Upper lobe of left lung (tissue), 6 donors: ENCODE results near the gene FBXL3. TPM values are rescaled to one million over a fixed set of nuclear protein-coding genes. Genes with fewer than 3 reads are reported as not detected.
A peak's percentile ranks its signal among the peaks of the same experiment; 100 is the strongest.

Experiments used
- ATAC-seq, 2 donors: fragments of 200-7000 bp; cut with Tn5 transposase; one replicate each; pipeline ENCODE4 v1.9.1; 2022; ENCODE audit warnings: mild to moderate bottlenecking in 2 of 2, moderate library complexity in 2 of 2; ENCODE audit not compliant: low FRiP score in 2 of 2
- DNase-seq, 2 donors: peaks; one replicate each; pipeline ENCODE4 v3.0.0-alpha.2; 2019 to 2020
- H3K27ac ChIP-seq, 4 donors: fragments of 200-600 bp; sonication (generic); one replicate each; pipeline ENCODE4 v1.5.1; 2016 to 2019
- H3K27me3 ChIP-seq, 4 donors: fragments of 200-600 bp; sonication (generic); one replicate each; pipeline ENCODE4 v1.5.1; 2017 to 2019
- H3K36me3 ChIP-seq, 4 donors: fragments of 200-600 bp; sonication (generic); one replicate each; pipeline ENCODE4 v1.5.1; 2016 to 2019
- H3K4me1 ChIP-seq, 4 donors: fragments of 200-600 bp; sonication (generic); one replicate each; pipeline ENCODE4 v1.5.1; 2018 to 2019
- H3K4me3 ChIP-seq, 4 donors: fragments of 200-600 bp; sonication (generic); one replicate each; pipeline ENCODE4 v1.5.1; 2017 to 2019; ENCODE audit warnings: mild to moderate bottlenecking in 2 of 4, moderate library complexity in 1 of 4
- H3K9me3 ChIP-seq, 4 donors: fragments of 200-600 bp; sonication (generic); one replicate each; pipeline ENCODE4 v1.5.1; 2018 to 2019
- EP300 ChIP-seq, 4 donors: sonication (generic); formaldehyde crosslinking; IDR thresholded peaks; one replicate each; pipeline ENCODE4 v1.5.1; 2017; ENCODE audit warnings: antibody characterized with exemption in 4 of 4, control low read depth in 2 of 4
- POLR2A ChIP-seq, 4 donors: fragments of 450-650 bp; IDR thresholded peaks; one replicate each; pipeline ENCODE4 v1.5.1; 2016 to 2017; ENCODE audit warnings: antibody characterized with exemption in 4 of 4, mild to moderate bottlenecking in 2 of 4
- POLR2AphosphoS5 ChIP-seq, 2 donors: sonication (generic); formaldehyde crosslinking; IDR thresholded peaks; one replicate each; pipeline ENCODE4 v1.5.1; 2017; ENCODE audit warnings: antibody characterized with exemption in 2 of 2
- WGBS, 2 donors: methylation state at CpG; one replicate each; pipeline ENCODE4 v1.1.5; 2017 to 2018; 5-methylcytosine and 5-hydroxymethylcytosine counted together
- total RNA-seq, 6 donors: library from RNA; depleted of rRNA in 4 of 6; stranded (reverse); fragments of >200 nt in 4 of 6; gene quantifications; one replicate each; pipeline versions ENCODE4 v1.1.0 to v1.2.1, GENCODE V29; 2016 to 2021
- TF ChIP-seq, protein P1 (sequence below), 6 experiments: fragments of 450-650 bp in 4 of 6; fragments of 200-600 bp in 2 of 6; sonication (generic) in 2 of 6; IDR thresholded peaks; one replicate each; pipeline ENCODE4 v1.5.1; 2016 to 2019; ENCODE audit warnings: antibody characterized with exemption in 6 of 6
- donor health status: DM: no; HTN: no; CAD: no; lungs with moderate emphysema.
- donor health status: DM: no; HTN: yes; CAD: no; lungs with severe emphysema.

The FBXL3 gene
- total RNA-seq, 6 donors from 2014 or later: 37.7 to 94.9 (median 53.8) TPM

GRCh38 chr13:76980075-76980718 is 46.8 kb downstream of the FBXL3 start:
- no peaks in the 10 kb centered on the region for H3K36me3 ChIP-seq
- TF ChIP-seq POLR2AphosphoS5 (IDR thresholded peaks at IDR 0.05): no peak
- TF ChIP-seq, protein P1, sequence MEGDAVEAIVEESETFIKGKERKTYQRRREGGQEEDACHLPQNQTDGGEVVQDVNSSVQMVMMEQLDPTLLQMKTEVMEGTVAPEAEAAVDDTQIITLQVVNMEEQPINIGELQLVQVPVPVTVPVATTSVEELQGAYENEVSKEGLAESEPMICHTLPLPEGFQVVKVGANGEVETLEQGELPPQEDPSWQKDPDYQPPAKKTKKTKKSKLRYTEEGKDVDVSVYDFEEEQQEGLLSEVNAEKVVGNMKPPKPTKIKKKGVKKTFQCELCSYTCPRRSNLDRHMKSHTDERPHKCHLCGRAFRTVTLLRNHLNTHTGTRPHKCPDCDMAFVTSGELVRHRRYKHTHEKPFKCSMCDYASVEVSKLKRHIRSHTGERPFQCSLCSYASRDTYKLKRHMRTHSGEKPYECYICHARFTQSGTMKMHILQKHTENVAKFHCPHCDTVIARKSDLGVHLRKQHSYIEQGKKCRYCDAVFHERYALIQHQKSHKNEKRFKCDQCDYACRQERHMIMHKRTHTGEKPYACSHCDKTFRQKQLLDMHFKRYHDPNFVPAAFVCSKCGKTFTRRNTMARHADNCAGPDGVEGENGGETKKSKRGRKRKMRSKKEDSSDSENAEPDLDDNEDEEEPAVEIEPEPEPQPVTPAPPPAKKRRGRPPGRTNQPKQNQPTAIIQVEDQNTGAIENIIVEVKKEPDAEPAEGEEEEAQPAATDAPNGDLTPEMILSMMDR (IDR thresholded peaks at IDR 0.05): peak; percentile 86 to 97 (median 87)
- WGBS, 2 donors: 4 to 6% methylated on average over 25 to 34 of the region's 34 CpGs
- DNase-seq: peak; percentile 82 to 98
- ATAC-seq: peak; percentile 92 to 97
- no peaks in the 10 kb centered on the region for H3K9me3 ChIP-seq
- no peaks in the 10 kb centered on the region for H3K27me3 ChIP-seq
- peaks cover 5 to 10% (median 7%) of the 10 kb centered on the region in 4 donors for H3K4me1 ChIP-seq
- H3K4me3 ChIP-seq: peak overlapping the region in 3 of 4 donors; percentile 12 to 36 (median 35)
- no peak overlapping the region for H3K27ac ChIP-seq

- Histone ChIP-seq H3K4me3 (no peak overlapping the region), H3K4me1 (peaks cover 5 to 10% (median 7%) of the 10 kb centered on the region in 4 donors), H3K9me3 (no peaks in the 10 kb centered on the region), H3K27me3 (no peaks in the 10 kb centered on the region), H3K36me3 (no peaks in the 10 kb centered on the region), H3K27ac (no peak overlapping the region)
- ATAC-seq (no peak), DNase-seq (no peak)
- 90 to 91% methylated on average over 5 of the region's 5 CpGs for WGBS, 2 donors
- TF ChIP-seq POLR2AphosphoS5 (IDR thresholded peaks at IDR 0.05): no peak
- no peak for TF ChIP-seq POLR2A (IDR thresholded peaks at IDR 0.05)
- TF ChIP-seq, protein P1 (IDR thresholded peaks at IDR 0.05): no peak
- no peak for TF ChIP-seq EP300 (IDR thresholded peaks at IDR 0.05)
Observed at GRCh38 chr13:76976929-76977328, 50.0 kb downstream of the FBXL3 start.

GRCh38 chr13:76976490-76976889 is 50.5 kb downstream of the FBXL3 start:
- no peak for ATAC-seq
- 43 to 56% methylated on average over 8 of the region's 8 CpGs for WGBS, 2 donors

DNA sequence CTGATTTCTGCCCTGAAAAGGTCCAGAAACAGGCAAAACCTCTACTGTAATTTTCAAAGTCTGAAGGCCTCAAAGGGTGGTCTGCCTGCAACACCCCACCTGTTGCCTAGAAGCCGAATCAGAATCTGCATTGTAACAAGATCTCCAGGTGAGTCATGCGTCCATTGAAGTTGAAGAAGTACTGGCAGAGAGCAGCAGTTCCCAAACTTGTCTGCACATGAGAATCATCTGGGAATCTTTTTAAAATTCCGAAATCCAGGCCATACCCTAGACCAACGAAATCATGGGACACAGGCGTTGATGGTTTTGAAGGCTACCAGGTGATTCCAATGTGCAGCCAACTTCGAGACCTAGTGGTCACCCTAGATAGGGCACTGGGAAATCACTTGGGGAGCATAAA is 51.1 kb downstream of the FBXL3 start:
- Histone ChIP-seq H3K4me3 (no peak overlapping the region), H3K36me3 (no peaks in the 10 kb centered on the region), H3K4me1 (peaks cover 5 to 10% (median 7%) of the 10 kb centered on the region in 4 donors), H3K27me3 (no peaks in the 10 kb centered on the region), H3K9me3 (no peaks in the 10 kb centered on the region), H3K27ac (no peak overlapping the region)
- no peak for ATAC-seq
- DNase-seq: no peak
- TF ChIP-seq POLR2A (IDR thresholded peaks at IDR 0.05) (no peak), EP300 (IDR thresholded peaks at IDR 0.05) (no peak), POLR2AphosphoS5 (IDR thresholded peaks at IDR 0.05) (no peak)
- TF ChIP-seq, protein P1 (IDR thresholded peaks at IDR 0.05): no peak
- WGBS, 2 donors: 86 to 94% methylated on average over 6 of the region's 6 CpGs

More at GRCh38 chr13:76976490-76976889, 50.5 kb downstream of the FBXL3 start:
- peaks cover 5 to 10% (median 7%) of the 10 kb centered on the region in 4 donors for H3K4me1 ChIP-seq
- H3K4me3 ChIP-seq: no peak overlapping the region
- no peaks in the 10 kb centered on the region for H3K9me3 ChIP-seq
- H3K36me3 ChIP-seq: no peaks in the 10 kb centered on the region
- no peak for DNase-seq
- no peaks in the 10 kb centered on the region for H3K27me3 ChIP-seq
- H3K27ac ChIP-seq: no peak overlapping the region
- TF ChIP-seq POLR2AphosphoS5 (IDR thresholded peaks at IDR 0.05): no peak
- no peak for TF ChIP-seq POLR2A (IDR thresholded peaks at IDR 0.05)
- TF ChIP-seq, protein P1 (IDR thresholded peaks at IDR 0.05): no peak
- TF ChIP-seq EP300 (IDR thresholded peaks at IDR 0.05): no peak

GRCh38 chr13:76974618-76974975 is 52.4 kb downstream of the FBXL3 start:
- H3K36me3 ChIP-seq: no peaks in the 10 kb centered on the region
- H3K27ac ChIP-seq: no peak overlapping the region
- 89 to 93% methylated on average over 3 of the region's 3 CpGs for WGBS, 2 donors
- H3K4me1 ChIP-seq: peaks cover 0 to under 1% (median 0%) of the 10 kb centered on the region in 4 donors
- TF ChIP-seq, protein P1 (IDR thresholded peaks at IDR 0.05): no peak
- H3K4me3 ChIP-seq: no peak overlapping the region
- no peaks in the 10 kb centered on the region for H3K9me3 ChIP-seq
- DNase-seq: no peak
- ATAC-seq: no peak
- no peaks in the 10 kb centered on the region for H3K27me3 ChIP-seq
